SKM-1 (cell line): Measurements from ENCODE around the gene SRPX2.

Experiments
- DNase-seq: peaks from one replicate; lab custom pipeline; 2025; ENCODE audit not compliant: unreplicated experiment; lab: John Stamatoyannopoulos, UW

The SRPX2 gene

DNA sequence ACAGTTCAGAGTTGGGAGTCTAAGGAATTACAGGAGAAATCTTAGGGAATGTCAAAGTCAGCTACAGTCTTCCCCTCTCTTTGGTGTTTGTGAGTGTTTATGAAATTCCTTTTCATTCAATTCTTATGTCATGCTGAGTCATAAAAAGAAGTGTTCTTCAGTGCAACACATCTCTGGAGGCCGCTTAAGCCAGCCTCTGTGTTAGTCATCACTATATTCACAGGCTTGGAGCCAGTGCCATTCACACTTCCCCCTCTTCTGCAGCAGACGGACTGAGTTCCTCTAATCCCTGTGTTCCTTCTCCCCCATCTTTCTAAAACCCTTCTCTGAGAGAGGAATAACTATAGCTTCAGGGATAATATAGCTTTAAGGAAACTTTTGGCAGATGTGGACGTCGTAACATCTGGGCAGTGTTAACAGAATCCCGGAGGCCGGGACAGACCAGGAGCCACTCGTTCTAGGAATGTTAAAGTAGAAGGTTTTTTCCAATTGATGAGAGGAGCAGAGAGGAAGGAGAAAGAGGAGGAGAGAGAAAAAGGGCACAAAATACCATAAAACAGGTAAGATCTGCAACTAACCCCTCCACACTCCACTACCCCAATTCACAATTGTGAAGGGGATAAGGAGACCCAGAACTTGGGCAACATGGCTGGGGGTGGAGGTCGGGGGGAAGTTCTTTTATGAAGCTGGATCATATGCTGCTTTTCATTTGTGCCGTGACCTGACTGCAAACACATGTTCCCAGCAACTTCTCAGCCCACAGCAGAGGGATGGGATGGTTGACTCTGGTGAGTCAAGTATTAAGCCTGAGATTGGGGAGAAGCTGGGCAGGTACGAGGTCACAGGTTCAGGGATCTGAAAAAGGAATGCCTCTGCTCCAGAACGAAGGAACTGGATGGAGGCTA is at the start of gene SRPX2:
Gene SRPX2, plus strand, starts transcription at position 244 of the 905 bp plus-strand sequence. CDS start 2,124 bp downstream, outside the sequence.
- peak; percentile 16 for DNase-seq

- no peak for DNase-seq
Observed at GRCh38 chrX:100596601-100597000, 47.4 kb upstream of the SRPX2 start.

DNA sequence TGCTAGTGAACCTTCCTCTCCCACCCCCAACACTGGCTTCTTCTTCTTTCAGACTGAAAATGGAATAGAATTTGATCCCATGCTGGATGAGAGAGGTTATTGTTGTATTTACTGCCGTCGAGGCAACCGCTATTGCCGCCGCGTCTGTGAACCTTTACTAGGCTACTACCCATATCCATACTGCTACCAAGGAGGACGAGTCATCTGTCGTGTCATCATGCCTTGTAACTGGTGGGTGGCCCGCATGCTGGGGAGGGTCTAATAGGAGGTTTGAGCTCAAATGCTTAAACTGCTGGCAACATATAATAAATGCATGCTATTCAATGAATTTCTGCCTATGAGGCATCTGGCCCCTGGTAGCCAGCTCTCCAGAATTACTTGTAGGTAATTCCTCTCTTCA is 44.5 kb upstream of the SRPX2 start:
- DNase-seq, result no peak

- DNase-seq, result no peak
Observed at GRCh38 chrX:100600340-100600739, 43.7 kb upstream of the SRPX2 start.

DNA sequence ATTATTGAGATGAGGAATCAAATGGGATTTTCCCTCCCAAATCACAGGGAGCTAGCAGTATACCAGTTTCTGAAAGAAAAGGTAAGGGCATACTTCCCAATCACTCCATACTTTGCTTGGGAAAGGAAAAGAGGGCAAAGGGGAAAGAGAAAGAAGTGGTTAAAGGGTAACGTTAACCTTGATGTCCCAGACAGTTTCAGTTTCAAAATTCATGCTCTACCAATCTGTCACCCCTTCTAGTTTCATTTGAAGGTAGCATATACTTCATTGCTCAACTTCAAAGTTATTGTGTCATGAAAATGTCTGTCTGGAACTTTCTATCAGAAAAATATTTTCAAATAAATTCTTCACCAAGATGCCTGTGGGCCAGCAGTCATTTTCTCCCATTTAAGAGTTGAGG is 43.2 kb upstream of the SRPX2 start:
- no peak for DNase-seq

DNA sequence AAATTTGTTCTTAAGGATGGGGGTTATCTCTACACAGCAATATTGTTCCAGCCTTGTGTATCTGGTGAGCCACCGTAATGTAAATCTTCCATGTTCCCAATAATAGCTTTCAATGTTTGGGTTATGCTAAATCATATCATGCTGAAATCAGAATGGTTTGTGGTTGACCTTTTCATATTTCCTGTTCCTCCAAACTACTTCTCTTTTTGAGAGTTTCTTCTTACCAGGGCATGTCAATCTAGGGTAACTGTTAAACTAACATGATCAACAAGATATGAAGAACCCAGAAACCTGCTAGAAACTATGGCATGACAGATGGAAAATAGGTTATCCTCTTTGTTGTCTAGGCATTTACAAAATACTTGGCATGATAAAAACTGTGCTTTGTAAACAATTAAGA is 37.2 kb upstream of the SRPX2 start:
- DNase-seq, result no peak

GRCh38 chrX:100609591-100609990 is 34.4 kb upstream of the SRPX2 start:
- DNase-seq, result no peak

- no peak for DNase-seq
Observed at GRCh38 chrX:100611951-100612350, 32.0 kb upstream of the SRPX2 start.

GRCh38 chrX:100615005-100615404 is 29.0 kb upstream of the SRPX2 start:
- no peak for DNase-seq

GRCh38 chrX:100623001-100623400 is 21.0 kb upstream of the SRPX2 start:
- DNase-seq, result no peak

- DNase-seq, result no peak
Observed at GRCh38 chrX:100625985-100626491, 18.0 kb upstream of the SRPX2 start.

DNA sequence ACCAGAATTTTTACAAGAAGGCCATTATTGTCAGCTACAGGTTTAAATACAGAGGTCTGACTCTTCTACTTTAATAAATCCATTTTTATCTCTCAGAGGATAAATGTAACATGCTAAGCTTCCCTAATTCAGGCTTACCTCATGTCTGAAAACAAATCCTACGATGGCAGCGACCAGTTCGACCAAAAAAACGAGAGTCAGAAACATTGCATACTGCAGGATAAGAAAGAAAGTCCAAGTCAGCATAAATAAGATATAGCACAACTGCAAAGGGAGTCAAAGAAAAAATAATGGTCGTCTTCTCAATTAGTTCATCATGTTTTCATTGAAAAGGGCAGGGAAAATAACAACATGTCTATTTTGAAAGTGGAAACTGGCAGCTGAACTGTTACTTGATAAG is 9.0 kb upstream of the SRPX2 start:
- DNase-seq, result no peak

DNA sequence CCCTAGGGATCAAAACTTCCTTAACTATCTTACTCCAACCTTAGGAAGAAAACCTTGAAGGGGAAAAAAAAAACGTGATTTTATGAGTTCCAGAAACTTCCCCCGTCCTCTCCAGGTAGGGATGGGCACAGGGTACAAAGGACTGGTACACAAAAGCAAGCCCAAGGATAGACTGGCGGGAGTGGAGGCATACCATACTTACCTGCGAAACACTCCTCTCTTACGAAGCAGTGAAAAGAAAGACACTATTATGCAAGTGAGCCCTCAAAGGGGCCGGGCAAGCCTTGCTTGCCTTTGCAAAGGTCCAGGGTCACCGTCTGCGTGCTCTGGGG is 8.0 kb upstream of the SRPX2 start:
- no peak for DNase-seq

DNA sequence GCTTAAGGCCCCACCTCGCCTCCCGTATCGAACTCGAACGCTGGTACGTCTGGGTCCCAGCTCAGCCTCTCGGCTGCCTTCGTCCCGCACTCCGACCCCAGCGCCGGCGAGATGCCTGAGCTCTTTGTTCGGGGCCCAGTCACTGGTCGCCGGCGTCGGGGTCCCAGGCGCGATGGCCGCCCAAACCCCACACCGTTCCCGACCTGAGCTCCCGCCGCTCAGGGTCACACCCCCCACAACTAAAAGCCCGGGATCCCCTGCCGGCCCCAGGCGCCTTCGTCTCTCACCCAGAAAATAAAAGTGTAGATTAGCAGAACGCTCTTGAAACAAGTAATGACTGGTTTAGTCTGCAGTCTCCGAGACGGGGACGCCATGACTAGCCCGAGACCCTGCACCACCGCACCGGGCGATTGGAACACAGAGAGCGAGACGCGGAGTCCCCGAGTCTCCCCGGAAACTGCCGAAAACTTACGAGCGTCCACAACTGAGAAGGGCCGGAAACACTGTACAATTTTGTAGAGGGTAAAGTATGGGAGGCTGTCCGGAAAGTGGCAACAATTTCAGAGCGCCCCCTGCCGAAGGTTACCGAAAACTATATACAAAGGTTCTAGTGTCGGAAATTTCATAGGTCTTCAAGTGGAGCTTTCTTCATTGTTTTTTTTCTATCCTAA is 7.5 kb upstream of the SRPX2 start, which contains the start of gene TSPAN6:
Gene TSPAN6, minus strand, starts transcription at position 486 of the 671 bp plus-strand sequence. Its CDS starts 112 bp downstream, at position 374.
- no peak for DNase-seq

- no peak for DNase-seq
Observed at GRCh38 chrX:100642290-100642689, 1.7 kb upstream of the SRPX2 start.

DNA sequence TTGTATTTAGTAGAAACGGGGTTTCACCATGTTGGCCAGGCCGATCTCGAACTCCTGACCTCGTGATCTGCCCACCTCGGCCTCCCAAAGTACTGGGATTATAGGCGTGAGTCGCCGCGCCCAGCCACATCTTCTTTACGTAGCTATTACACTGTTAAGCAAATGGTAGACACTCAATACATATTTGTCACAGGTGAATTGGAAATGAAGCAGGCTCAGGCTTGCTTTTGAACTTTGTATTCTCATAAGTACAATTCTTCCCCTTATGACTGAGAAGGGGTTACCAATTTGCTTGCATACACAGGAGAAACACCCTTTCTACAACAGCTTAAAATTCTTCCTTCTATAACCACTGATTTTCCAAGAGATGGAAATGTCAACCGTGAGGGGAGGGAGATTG is 787 bp upstream of the SRPX2 start:
- no peak for DNase-seq

GRCh38 chrX:100645106-100645505 is 1.1 kb downstream of the SRPX2 start:
- DNase-seq, result no peak

DNA sequence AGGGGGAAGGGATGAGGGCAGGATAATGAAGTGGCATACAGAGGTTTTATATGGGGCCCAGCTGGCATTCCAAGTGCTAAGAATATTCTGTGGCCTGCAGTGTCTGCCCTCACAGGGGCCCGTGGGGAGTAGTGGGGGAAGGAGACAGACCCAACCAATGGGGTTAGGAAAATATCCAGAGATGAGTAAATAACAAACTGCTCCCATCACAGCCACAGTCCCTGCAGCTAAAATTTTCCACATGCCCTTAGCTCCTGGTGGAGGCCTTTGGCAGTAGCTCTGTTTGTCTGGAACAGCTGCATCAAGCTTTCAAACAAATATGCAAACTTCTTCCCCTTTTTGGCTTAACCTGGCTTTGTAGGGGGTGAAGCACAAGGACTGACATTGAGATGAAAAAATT is 3.1 kb downstream of the SRPX2 start:
- no peak for DNase-seq

DNA sequence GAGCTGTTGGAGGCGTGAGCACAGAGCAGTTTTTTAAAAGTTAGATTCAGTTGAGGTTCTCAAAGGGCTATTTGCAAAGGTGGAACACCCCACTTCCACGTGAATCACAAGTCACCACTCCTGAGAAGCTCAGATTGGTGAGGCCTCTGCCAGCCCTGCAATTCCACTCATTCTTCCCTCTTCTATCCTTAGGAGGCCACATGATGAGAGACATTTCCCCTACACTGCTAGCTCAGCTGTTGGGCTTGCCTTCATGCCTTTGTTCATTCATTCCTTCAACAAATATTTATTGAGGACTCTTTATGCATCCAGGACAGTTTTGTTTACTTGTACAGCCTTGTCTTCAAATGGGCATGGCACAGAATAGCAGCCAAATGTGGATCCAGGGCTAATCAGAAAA is 3.7 kb downstream of the SRPX2 start:
- DNase-seq, result no peak

DNA sequence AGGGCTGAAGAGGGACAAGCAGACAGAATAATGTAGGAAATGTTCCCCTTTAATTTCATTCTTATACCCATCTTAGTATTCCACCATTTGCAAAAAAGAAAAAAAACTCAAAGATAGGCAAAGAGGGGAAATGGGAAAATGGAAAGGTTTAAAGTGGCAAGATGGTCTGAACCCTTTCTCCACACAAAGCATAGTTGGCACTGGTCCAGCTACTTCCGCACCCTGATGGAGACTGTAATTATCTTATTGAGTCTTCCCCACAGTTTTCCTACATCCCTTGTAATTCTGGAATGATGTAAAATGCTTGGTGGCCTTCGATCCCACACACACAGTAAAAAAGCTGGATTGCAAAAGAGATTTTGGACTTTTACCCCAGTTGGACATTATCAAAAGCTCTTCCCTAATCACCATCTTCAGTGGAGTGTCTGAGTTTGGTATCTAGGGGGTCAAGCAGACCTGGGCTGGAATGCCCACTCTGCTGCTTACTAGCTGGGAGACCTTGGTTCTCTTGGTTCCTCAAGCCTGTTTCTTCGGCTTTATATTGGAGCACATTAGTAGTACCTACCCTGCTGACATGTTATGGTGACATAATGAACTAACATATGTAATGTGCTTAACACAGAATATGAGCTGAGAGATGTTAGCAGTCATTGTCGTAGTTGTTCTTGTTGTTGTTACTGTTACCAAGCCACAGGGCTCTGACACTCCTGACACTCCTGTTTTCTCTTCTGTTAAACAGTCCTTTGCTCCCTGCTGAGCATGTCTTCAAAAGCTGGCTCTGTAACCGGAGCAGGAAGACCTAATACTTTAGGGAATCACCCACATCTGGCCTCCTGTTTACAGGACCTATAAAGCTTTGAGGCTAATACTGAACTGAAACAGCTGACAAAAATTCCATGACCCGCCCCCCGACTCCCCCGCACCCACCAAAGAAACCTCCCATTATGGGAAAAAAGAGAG is 4.7 kb downstream of the SRPX2 start:
- no peak for DNase-seq
